Brain pericyte (primary cell): ENCODE measurements around the gene FCRLB.
"Not testable (repeated sequence)": the region's sequence is repeated elsewhere in the genome, so short reads cannot be mapped to it uniquely, and the experiment has no call there.

ENCODE experiments used
- DNase-seq: peaks from one replicate; pipeline ENCODE4 v3.0.0-alpha.2; 2012; ENCODE audit warnings: low read depth, low spot score

Gene FCRLB

DNA sequence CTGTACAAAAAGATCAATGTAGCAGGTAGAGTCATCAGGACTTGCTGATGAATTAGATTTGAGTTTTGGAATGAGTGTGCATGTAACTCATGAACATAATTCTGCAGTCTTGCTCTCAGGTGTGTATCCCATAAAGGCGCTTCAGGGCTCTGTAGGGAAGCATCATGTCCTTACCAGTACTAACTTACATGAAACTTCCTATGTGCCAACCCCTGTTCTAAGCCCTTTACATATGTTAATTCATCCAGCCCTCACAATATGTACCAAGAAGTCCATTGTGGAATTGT is 2.1 kb upstream of the FCRLB start:
- DNase-seq, result no peak

DNA sequence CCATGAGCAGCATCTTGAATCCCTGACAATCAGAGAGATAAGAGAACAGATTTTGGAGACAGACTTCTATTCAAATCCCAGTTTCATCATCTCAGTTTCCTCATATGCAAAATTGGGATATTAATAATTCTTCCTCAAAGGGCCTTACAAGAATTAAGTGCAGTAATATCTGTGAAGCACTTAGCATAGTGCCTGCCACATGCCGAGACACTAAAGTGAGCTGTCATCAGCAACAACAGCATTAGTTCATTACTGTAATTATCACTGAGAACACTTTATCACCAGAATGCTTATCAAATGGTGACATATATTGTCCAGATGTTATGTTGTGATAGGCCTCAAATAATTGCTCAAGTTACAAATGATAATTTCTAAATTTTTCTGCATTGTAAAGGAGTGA is 922 bp upstream of the FCRLB start:
- no peak for DNase-seq

DNA sequence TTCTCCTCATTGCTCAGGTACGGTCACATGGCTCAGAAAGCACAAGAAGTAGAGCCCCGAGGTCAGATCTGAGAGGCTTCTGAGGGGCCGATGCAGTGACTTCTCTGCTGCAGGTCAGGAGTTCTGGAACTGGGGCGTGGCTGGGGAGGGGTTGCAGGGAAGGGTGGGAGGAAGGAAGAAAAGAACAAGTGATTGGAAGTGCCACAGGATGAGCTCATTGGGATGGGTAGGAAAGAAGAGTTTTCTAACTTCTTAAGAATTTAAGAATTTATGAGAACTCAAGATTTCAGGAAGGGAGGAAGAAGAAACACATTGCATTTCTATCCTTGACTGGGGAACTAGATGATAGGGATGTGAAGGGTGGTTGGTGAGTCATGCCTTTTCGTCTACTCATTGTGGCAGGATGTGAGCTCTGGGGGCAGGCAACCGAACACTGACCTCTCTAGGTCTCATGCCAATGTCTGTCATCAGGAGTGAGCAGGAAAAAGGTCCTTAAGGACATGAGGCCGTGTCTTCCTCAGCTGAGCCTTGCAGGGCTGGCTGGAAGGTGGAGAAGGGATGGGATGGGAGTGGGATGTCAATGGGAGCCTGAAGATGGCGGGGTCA is 497 bp downstream of the FCRLB start:
- DNase-seq, result no peak

DNA sequence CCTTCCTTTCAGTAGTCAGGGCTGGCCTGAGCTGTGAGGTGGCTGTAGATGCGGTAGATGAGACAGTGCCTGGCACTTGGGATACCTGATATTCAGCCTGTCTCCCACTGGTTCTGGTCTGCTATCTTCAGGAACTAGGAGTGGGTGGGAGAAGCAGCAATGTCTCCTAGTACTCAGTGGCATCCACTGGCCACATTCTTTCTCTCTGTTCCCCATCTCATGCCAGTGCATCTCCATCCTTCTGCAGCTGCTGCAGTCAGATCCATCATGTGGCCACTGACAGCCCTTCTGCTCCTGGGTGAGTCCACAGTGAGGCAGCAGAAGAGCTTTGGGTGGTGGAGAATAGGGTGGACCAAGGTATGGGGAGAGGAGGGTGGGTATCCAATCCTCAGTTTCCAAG is 1.1 kb downstream of the FCRLB start:
- no peak for DNase-seq

DNA sequence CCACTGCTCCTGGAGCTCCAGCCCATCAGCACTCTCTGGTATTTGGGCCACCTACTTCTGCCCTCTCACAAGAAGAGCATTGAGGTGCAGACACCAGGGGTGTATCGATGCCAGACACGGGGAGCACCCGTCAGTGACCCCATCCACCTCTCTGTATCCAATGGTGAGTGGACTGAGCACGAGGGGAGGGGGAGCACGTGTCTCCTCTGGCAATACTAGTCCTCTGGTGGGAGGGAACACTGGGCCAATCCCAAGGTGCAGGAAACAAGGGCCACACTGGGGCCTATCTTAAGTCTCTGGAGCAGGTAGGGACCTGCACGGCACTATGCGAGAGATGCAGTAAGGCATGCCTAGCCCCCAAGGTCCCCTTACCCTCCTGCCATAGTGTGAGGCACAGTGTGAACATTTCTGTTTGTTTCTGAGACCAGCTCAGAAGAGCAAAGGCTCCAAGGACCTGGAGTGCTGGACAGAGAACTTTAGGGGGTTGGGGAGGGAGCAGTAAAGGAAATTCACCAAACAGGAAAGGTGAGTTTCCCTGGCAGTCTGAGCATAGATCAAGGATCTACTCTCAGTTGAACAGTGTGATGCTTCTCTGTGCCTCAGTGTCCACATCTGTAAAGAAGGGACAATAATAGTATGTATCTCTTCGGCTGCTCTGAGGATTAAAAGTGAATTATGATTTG is 2.3 kb downstream of the FCRLB start:
- no peak for DNase-seq

DNA sequence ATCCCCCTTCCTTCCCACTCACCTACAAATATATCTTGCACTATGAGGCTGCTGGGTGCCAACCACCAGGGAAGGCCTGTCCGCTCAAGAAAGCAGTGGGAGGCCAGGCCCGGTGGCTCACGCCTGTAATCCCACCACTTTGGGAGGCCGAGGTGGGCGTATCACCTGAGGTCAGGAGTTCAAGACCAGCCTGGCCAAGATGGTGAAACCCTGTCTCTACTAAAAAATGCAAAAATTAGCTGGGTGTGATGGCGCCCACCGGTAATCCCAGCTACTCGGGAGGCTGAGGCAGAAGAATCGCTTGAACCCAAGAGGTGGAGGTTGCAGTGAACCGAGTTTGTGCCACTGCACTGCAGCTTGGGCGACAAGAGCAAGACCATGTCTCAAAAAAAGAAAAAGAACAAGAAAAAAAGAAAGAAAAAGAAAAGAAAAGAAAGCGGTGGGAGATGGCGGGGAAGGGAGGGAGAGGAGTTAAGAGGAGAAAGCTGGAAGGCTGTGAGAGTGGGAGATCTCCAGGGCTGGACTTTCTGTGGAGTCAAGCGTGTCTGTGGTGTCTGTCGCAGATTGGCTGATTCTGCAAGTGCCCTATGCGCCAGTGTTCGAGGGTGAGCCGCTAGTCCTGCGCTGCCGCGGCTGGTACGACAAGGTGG is 4.0 kb downstream of the FCRLB start:
- not testable (repeated sequence) for DNase-seq

DNA sequence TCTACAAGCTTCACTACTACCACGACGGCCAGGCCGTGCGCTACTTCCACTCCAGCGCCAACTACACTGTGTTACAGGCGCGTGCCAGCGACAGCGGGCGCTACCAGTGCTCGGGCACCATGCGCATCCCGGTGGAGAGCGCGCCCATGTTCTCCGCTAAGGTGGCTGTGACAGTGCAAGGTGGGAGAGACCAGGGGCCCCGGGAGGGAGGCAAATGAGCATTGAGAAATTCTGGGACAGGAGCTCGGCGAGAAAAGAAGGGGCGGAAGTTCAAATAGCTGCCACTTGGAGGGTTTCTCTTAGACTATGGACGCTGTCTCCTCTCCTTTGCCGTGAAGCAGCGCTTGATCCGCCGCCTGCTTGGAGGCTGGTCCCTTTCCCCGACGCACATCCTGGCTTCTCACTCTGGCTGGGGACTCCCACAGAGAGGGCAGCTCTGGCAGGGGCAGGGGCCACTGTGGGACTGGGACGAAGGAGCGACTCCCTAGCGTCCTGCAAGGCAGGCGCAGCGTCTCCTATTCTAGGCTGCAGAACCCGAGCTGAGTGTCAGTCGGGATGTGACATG is 4.6 kb downstream of the FCRLB start:
- DNase-seq, result no peak

DNA sequence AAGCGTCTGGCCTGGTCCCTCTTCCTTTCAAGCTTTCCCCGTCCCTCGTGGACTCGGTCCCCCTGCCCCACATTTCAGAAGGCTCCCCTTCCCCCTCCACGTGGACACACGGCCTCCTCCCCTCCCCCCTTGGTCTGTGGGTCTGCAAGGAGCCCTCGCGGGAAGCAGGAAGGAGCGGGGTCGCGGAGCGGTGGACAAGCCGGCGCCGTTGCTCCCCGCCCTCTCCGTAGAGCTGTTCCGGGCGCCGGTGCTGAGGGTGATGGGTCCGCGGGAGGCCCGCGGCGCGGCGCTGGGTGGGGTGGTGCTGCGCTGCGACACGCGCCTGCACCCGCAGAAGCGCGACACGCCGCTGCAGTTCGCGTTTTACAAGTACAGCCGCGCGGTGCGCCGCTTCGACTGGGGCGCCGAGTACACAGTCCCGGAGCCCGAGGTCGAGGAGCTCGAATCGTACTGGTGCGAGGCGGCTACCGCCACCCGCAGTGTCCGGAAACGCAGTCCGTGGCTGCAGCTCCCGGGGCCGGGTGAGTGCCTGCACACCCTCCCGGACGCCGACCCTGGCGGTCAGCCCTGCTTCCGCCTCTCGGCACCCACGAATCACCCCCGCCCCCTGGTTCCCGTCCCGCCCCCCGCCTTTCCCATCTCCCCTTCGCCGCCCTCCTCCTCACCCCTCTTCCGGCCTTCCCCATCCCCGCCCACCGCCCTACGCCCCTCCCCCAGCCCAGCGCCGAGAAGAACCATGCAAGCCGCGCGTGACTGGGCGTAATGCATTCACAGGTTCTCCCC is 5.3 kb downstream of the FCRLB start:
- no peak for DNase-seq

DNA sequence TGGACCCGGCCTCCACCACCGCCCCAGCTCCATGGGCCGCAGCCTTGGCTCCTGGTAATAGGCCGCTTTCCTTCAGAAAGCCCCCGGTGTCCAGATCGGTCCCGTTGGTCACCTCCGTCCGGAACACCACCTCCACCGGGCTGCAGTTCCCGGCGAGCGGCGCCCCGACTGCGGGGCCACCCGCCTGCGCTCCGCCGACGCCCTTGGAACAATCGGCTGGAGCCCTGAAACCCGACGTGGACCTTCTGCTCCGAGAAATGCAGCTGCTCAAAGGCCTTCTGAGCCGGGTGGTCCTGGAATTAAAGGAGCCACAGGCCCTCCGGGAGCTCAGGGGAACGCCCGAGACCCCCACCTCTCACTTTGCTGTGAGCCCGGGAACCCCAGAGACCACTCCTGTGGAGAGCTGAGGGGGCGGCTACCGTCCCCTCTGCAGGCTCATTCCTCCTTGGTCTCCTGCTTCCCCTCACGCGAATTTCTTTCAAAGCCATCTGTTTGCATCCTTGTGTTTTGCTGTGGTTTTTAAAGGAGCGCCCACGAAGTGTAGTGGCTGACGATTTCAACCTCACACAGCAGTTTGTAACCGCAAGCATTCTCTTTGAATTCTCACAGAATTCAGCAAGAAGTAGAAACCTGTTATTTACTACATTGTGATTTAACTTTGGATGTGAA is 6.0 kb downstream of the FCRLB start:
- DNase-seq, result no peak

DNA sequence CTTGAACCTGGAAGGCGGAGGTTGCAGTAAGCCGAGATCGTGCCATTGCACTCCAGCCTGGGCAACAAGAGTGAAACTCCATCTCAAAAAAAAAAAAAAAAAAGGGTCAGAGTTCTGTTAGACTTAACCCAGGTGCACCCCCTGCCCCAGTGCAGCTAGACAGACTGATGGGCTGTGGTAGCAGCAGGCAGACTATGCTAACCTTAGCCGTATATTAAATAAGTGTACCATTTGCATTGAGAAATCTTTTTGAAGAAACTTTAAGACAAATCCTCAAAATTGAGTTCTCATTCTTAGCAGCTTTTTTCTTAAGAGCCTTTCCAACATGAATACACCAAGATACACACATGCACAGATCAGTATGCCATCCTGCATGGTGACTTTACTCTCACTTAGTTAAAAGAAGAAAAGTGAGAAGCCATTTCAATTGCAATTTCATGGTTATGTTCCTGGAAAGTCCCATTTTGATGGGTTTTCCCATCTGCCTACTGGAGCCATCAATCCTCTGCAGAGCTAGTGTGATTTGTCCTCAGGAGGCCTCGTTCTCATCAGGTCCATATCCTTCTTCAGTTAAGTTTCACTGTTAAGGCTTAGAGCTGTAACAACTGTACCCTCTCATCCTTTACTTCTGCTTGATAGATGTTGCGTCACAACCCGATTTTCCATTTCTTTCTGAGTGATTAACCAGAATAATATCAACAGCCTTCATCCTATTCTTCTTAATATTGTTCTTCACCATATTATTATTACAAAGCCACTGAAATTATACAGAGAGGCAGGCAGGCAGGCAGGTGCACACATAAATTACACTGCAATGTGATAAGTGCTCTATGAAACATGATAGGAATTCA is 7.3 kb downstream of the FCRLB start:
- DNase-seq, result no peak

DNA sequence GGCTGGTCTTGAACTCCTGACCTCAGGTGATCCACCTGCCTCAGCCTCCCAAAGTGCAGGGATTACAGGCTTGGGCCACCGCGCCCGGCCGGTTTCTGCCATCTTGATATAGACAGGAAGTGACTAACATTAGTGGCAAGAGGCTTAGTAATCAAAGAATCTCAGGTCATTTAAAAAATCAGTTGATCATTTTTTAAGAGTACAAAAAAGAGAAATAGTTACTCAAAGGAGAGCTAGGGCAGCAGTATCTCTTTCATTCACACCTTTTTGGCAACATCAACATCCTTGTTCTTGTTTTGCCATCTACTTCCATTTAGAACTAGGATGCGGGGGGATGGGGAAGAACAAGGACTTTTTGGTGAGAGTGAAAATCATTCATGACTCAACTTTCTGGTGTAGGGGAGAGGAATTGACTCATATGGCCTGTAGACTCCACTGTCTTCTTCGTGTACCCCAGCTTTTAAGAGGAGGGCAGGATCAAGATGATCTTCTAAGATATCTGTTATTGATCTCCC is 8.8 kb downstream of the FCRLB start:
- DNase-seq, result no peak

DNA sequence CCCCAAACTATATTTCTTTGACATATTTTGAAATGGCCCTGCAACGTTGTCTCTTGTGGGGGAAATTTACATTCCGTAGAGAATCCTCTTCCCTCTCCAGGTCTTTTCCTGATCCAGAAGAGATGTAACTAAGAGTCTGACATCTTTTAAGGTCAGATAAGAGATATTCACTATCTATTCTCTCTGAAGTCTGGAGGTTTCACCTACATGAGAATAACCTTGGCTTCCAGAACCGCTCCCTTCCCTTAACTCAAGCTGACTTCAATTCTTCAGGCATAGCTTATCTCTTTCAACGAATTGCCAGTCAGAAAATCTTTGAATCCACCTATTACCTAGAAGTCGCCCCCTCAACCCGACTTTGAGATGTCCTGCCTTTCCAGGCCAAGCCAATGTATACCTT is 9.9 kb downstream of the FCRLB start:
- DNase-seq, result no peak

DNA sequence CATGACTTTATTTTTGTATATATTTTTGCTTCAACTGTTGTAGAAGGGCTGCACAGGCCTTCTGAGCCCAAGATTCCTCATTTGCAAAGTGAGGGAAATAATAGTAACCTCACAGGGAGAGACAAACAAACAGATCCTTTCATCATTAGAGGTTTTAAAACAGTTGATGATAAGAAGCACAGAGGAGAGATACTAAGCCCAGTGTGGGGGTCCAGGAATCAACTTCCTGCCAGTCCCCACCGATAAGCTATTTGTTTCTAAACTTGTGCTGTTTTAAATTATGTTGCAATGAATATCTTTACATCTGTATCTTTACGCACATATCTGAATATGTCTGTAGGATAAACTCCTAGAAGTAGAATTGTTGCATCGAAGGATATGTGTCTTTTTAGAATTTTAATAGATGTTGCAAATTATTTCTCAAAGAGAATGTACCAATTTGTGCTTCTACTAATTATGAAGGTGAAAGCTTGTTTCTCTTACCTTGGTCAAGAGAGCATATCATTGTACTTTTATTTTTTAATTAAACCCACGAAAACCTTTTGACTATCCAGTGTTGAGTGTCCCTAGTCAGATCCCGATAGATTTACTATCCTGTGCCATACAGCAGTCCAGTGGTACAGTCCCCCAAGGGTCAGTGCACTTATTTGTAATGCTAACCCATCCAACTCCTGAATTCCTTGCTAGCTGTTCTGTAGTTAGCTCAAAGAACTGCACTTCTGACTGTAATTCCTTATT is 10.8 kb downstream of the FCRLB start:
- no peak for DNase-seq

DNA sequence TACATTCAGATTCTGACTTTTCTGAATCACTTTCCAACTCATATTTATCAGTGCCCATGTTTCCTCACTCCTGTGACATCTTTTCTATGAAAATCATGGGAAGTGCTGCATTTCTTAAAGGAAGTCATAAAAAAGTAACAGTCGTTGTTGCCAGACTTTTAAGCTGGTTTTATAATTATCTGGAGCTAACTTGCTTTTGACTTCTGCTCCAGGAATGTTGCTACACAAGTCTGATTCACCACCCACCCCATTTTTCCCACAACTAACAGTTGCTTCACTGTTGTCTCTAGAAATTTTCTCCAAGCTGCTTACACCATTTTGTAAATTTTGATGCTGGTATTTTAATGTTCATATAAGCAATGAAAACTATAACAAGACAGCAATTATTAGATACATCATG is 12.2 kb downstream of the FCRLB start:
- DNase-seq, result no peak

DNA sequence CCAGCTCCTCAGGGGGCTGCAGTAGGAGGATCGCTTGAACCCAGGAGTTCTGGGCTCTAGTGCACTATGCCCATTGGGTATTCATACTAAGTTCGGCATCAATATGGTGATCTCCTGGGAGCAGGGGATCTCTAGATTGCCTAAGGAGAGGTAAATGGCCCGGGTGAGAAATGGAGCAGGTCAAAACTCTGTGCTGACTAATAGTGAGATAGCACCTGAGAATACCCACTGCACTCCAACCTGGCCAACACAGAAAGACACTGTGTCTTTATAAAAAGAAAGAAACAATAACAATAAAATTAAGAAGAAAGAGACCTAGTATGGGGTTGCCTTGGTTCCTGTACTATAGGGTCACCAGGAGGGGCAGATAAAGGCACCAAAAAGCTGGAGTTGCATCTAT is 14.5 kb downstream of the FCRLB start:
- no peak for DNase-seq

DNA sequence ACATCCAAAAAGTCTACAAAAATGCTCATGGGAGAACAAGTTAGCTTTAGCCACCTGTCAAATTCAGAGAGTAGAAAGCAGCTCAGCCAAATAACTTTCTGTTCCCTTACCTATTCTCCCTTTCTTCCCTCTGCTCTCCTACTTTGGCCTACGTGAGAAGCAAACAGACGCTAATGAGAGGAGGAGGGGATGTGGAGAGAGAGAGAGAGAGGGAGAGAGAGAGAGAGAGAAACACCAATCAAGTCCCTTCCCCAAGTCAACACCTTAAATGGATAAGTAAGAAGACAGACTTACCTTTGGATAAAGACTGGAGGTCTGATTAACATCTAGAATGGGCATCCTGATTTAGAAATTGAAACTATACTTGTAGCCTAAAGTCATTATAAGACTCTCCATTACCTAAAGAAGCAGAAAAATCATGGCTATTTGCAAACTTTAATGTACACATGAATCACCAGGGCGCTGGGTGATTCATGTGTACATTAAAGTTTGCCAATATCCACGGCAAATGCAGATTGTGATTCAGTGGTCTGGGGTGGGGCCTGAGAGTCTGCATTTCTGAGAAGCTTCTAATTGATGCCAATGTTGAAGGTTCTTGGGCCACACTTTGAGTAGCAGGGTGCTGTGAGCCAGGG is 15.1 kb downstream of the FCRLB start:
- DNase-seq, result no peak

DNA sequence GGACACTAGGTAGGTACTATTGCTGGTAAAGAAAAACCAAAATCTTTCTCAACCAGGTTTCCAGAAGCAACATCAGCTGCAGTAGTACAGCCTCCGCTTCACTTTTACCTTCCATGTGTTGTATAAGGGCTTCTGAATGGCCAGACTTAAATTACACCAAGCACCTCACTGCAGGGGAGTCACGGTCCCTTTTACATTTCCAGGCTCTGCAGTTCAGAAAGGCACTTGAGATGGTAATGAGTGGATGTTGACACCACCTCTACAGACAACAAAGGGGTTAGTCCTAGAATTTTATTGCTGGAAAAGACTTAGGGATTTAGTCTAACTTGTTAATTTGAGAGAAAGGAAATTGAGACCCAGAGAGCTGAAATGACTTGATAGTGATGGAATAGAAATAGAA is 16.3 kb downstream of the FCRLB start:
- DNase-seq, result no peak

DNA sequence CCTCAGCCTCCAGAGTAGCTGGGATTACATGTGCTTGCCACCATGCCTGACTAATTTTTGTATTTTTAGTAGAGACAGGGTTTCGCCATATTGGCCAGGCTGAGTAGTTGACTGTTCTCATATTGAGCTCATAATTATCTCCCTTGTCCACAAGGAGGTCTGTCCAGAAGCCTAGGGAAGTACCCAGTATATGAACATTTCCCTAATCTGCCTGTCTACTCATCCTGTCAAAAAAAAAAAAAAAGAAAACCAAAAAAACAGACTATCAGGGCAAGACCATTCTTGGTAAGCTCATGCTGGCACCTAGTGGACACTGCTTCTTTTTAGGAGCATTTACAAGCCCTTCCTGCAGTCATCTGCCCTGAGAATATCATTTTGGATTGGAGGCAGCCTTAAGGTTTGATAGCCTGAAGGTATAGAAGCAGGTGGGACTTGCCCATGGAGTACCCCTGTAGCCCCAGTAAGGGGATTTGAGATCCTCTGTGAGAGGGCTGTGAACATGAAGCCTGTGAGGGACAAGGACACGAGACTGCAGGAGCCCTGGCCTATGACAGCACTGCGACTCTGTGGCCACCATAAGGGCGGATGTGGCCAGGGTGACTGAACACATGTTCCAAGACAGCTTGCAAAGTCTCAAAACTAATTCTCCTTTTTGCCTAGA is 17.4 kb downstream of the FCRLB start:
- DNase-seq, result no peak
